Omental fat pad (tissue), 4 donors: ENCODE measurements around the gene STMN1. TPM values are rescaled to one million over a fixed set of nuclear protein-coding genes. Genes with fewer than 3 reads are reported as not detected.

Experiments used
- ATAC-seq: fragments of 150-250 bp; one replicate; pipeline ENCODE4 v1.9.1; 2016; ENCODE audit warnings: mild to moderate bottlenecking, moderate library complexity; ENCODE audit not compliant: low FRiP score
- DNase-seq: peaks from one replicate; pipeline ENCODE4 v3.0.0-alpha.2; 2019; ENCODE audit warnings: low spot score
- CTCF ChIP-seq, 3 donors: fragments of 450-650 bp; IDR thresholded peaks; one replicate each; pipeline ENCODE4 v1.5.1; 2016 to 2017; ENCODE audit warnings: antibody characterized with exemption in 3 of 3, mild to moderate bottlenecking in 3 of 3, moderate library complexity in 2 of 3
- total RNA-seq, 4 donors: library from RNA; depleted of rRNA; stranded (reverse); fragments of >200 nt; gene quantifications; one replicate each; pipeline ENCODE4 v1.1.0, GENCODE V29; 2016

The STMN1 gene
- total RNA-seq, 4 donors from 2014 or later, result 19.5 to 41.0 (median 29.7) TPM

- no peak for TF ChIP-seq CTCF (IDR thresholded peaks at IDR 0.05)
- ATAC-seq (no peak), DNase-seq (no peak)
Measured at GRCh38 chr1:25880518-25880917, 25.7 kb downstream of the STMN1 start.

DNA sequence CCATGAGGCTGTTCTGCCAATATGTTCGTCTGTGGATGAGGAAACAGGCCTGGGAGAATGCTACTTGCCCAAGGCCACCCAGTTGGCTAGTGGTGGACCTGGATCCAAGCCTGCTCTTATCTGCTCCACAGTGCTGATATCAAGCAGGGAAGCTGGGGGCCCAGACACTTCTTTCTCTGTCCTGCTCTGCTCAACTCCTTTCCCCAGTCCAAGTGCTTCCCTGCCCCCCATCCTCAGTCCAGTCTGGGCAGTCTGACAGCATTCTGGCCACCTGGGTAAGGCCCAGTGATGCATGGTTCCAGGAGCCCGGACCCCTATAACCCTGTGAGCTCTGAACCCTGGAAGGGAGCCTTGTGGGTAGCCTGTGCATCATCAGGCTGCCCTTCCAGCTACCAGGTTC lies 26.5 kb downstream of the STMN1 start:
- ATAC-seq (no peak), DNase-seq (no peak)
- TF ChIP-seq CTCF (IDR thresholded peaks at IDR 0.05), result no peak

- no peak for DNase-seq
- no peak for ATAC-seq
- TF ChIP-seq CTCF (IDR thresholded peaks at IDR 0.05), result no peak
Measured at GRCh38 chr1:25878690-25879089, 27.5 kb downstream of the STMN1 start.

- DNase-seq (no peak), ATAC-seq (no peak)
- TF ChIP-seq CTCF (IDR thresholded peaks at IDR 0.05), result no peak
Measured at GRCh38 chr1:25877155-25877554, 29.1 kb downstream of the STMN1 start.

DNA sequence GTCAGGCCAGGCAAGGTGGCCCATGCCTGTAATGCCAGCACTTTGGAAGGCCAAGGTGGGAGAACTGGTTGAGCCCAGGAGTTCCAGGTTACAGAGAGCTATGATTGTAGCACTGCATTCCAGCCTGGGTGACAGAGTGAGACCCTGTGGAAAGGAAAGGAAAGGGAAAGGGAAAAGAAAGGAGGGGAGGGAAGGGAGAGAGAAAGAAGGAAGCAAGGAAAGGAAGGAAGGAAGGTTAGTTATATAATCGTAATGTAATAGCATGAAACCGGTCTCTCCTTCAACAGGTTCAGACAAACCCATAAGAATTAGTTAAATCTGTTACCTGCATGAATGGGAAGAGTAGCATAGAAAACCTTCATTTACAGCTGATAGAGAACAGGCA lies 29.5 kb downstream of the STMN1 start:
- no peak for DNase-seq
- no peak for ATAC-seq
- no peak for TF ChIP-seq CTCF (IDR thresholded peaks at IDR 0.05)

GRCh38 chr1:25875856-25876692 lies 30.1 kb downstream of the STMN1 start:
- DNase-seq (no peak), ATAC-seq (peak; percentile 84)
- TF ChIP-seq CTCF (IDR thresholded peaks at IDR 0.05), result no peak
